Glutamatergic neuron (in vitro differentiated cells): Measurements from ENCODE around the gene DOCK1. TPM values are rescaled to one million over a fixed set of nuclear protein-coding genes. Genes with fewer than 3 reads are reported as not detected.

Experiments
- DNase-seq: peaks from one replicate; pipeline ENCODE4 v3.0.0; 2022
- H3K27ac Mint-ChIP-seq: one replicate; pipeline ENCODE4 v1.8.0; 2020; ENCODE audit warnings: mild to moderate bottlenecking, mixed read lengths, inconsistent platforms; ENCODE audit not compliant: unreplicated experiment
- H3K27me3 Mint-ChIP-seq: one replicate; pipeline ENCODE4 v1.8.0; 2020; ENCODE audit warnings: mild to moderate bottlenecking, moderate library complexity, mixed read lengths, inconsistent platforms; ENCODE audit not compliant: unreplicated experiment
- H3K36me3 Mint-ChIP-seq: one replicate; pipeline ENCODE4 v1.8.0; 2020; ENCODE audit warnings: mild to moderate bottlenecking, mixed read lengths, inconsistent platforms; ENCODE audit not compliant: unreplicated experiment
- H3K4me1 Mint-ChIP-seq: one replicate; pipeline ENCODE4 v1.8.0; 2020; ENCODE audit warnings: mild to moderate bottlenecking, low read depth, mixed read lengths, inconsistent platforms; ENCODE audit not compliant: unreplicated experiment
- H3K4me3 Mint-ChIP-seq: one replicate; pipeline ENCODE4 v1.8.0; 2020; ENCODE audit warnings: mild to moderate bottlenecking, mixed read lengths, inconsistent platforms; ENCODE audit not compliant: unreplicated experiment
- H3K9me3 Mint-ChIP-seq: one replicate; pipeline ENCODE4 v1.8.0; 2020; ENCODE audit warnings: mild to moderate bottlenecking, moderate library complexity, mixed read lengths, inconsistent platforms; ENCODE audit not compliant: unreplicated experiment
- CTCF ChIP-seq: fragments of 200-600 bp; sonication (generic); IDR thresholded peaks from one replicate; pipeline ENCODE4 v1.5.0; 2021; ENCODE audit not compliant: partially characterized antibody, unreplicated experiment
- total RNA-seq: library from RNA; stranded (reverse); fragmentation: NEBNext Ultra II Directional; extraction: Animal tissue kit (Norgen Biotek cat#: 25700); gene quantifications from one replicate; pipeline ENCODE4 v1.2.1, GENCODE V29; 2021; ENCODE audit not compliant: unreplicated experiment

DOCK1 gene
- total RNA-seq, 1 donor from 2014 or later = 19.7 TPM

GRCh38 chr10:127278001-127278400 lies 372.8 kb downstream of the DOCK1 start:
- no peak for TF ChIP-seq CTCF
- no peak overlapping the region for H3K4me3 Mint-ChIP-seq
- no peak for DNase-seq
- H3K4me1 Mint-ChIP-seq = no peaks in the 10 kb centered on the region
- H3K9me3 Mint-ChIP-seq = peaks cover 4% of the 10 kb centered on the region
- H3K27me3 Mint-ChIP-seq = peaks cover 2% of the 10 kb centered on the region
- H3K36me3 Mint-ChIP-seq = peaks cover 19% of the 10 kb centered on the region
- no peak overlapping the region for H3K27ac Mint-ChIP-seq

GRCh38 chr10:127279334-127279774 lies 374.1 kb downstream of the DOCK1 start:
- H3K9me3 Mint-ChIP-seq = peaks cover 4% of the 10 kb centered on the region
- no peaks in the 10 kb centered on the region for H3K4me1 Mint-ChIP-seq
- DNase-seq = no peak
- TF ChIP-seq CTCF = no peak
- no peak overlapping the region for H3K4me3 Mint-ChIP-seq
- H3K36me3 Mint-ChIP-seq = peaks cover 19% of the 10 kb centered on the region
- no peak overlapping the region for H3K27ac Mint-ChIP-seq
- H3K27me3 Mint-ChIP-seq = peaks cover 2% of the 10 kb centered on the region

GRCh38 chr10:127280446-127280845 lies 375.2 kb downstream of the DOCK1 start:
- no peak for TF ChIP-seq CTCF
- no peak for DNase-seq
- Mint-ChIP-seq H3K9me3 (peaks cover 4% of the 10 kb centered on the region), H3K27me3 (peaks cover 3% of the 10 kb centered on the region), H3K4me3 (no peak overlapping the region), H3K36me3 (peaks cover 19% of the 10 kb centered on the region), H3K27ac (no peak overlapping the region), H3K4me1 (no peaks in the 10 kb centered on the region)

GRCh38 chr10:127283017-127283416 lies 377.8 kb downstream of the DOCK1 start:
- no peak overlapping the region for H3K4me3 Mint-ChIP-seq

DNA sequence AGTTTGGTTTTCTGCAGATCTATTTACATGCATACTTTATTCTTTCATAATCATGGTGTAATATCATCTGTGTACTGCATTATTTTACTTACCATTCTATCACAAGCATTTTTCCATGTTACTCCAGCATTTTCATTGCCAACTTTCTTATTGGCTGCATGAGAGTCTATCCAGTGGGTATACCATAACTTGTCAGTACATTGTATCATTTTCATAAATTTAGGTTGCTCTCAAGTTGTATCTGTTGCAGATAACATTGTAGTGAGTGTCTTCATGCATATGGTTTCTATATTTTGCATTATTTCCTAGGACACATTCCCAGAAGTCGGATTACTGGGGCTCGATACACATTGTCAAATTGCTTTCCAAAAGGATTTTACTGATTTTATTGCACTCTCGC lies 378.3 kb downstream of the DOCK1 start:
- DNase-seq = no peak
- Mint-ChIP-seq H3K9me3 (peaks cover 4% of the 10 kb centered on the region), H3K36me3 (peaks cover 22% of the 10 kb centered on the region), H3K4me3 (no peak overlapping the region), H3K27ac (no peak overlapping the region), H3K27me3 (peaks cover 4% of the 10 kb centered on the region), H3K4me1 (no peaks in the 10 kb centered on the region)
- no peak for TF ChIP-seq CTCF

More at GRCh38 chr10:127283017-127283416, 377.8 kb downstream of the DOCK1 start:
- no peaks in the 10 kb centered on the region for H3K4me1 Mint-ChIP-seq
- TF ChIP-seq CTCF = no peak
- H3K27ac Mint-ChIP-seq = no peak overlapping the region
- H3K27me3 Mint-ChIP-seq = peaks cover 4% of the 10 kb centered on the region
- peaks cover 4% of the 10 kb centered on the region for H3K9me3 Mint-ChIP-seq
- DNase-seq = no peak
- H3K36me3 Mint-ChIP-seq = peaks cover 20% of the 10 kb centered on the region
